A673 (cell line): ENCODE measurements around the gene DNAJB4. TPM values are rescaled to one million over a fixed set of nuclear protein-coding genes. Genes with fewer than 3 reads are reported as not detected.
"Not testable (repeated sequence)": the region's sequence is repeated elsewhere in the genome, so short reads cannot be mapped to it uniquely, and the experiment has no call there.

Experiments
- BruUV-seq: library from RNA; stranded (reverse); fragments of 400-500 nt; replicated peaks from 2 replicates; lab custom pipeline; 2021; lab: Mats Ljungman, UMichigan
- CTCF ChIA-PET: fragments of 300-600 bp; sonication (Branson Sonifier 250); formaldehyde crosslinking; loops from one replicate; lab custom pipeline; 2022; ENCODE audit warnings: antibody characterized with exemption; lab: Charles Lee
- POLR2A ChIA-PET: fragments of 300-600 bp; sonication (Branson Sonifier 250); formaldehyde crosslinking; loops from one replicate; lab custom pipeline; 2022; ENCODE audit warnings: antibody characterized with exemption; ENCODE audit not compliant: low non-redundant PET; lab: Charles Lee
- DNase-seq: peaks from one replicate; pipeline ENCODE4 v3.0.0-alpha.2; 2015; ENCODE audit warnings: low spot score
- H3K27ac ChIP-seq: fragments of 200-600 bp; sonication (generic); 2 replicates; pipeline ENCODE4 v1.5.1; 2016; ENCODE audit warnings: mixed run types, low read depth, mild to moderate bottlenecking, mixed read lengths, antibody characterized with exemption, low read length; ENCODE audit not compliant: poor library complexity, severe bottlenecking
- H3K27me3 ChIP-seq: fragments of 200-600 bp; sonication (generic); replicated peaks from 2 replicates; pipeline ENCODE4 v1.6.1; 2017; ENCODE audit warnings: mixed run types, low read depth, mild to moderate bottlenecking, mixed read lengths, antibody characterized with exemption, low read length; ENCODE audit not compliant: insufficient read depth, poor library complexity
- H3K36me3 ChIP-seq: fragments of 200-600 bp; sonication (generic); 2 replicates; pipeline ENCODE4 v1.6.1; 2016; ENCODE audit warnings: mixed run types, mild to moderate bottlenecking, mixed read lengths, antibody characterized with exemption, low read length; ENCODE audit not compliant: insufficient read depth, poor library complexity, severe bottlenecking
- H3K4me1 ChIP-seq: fragments of 200-600 bp; sonication (generic); 2 replicates; pipeline ENCODE4 v1.6.1; 2017; ENCODE audit warnings: mixed run types, mild to moderate bottlenecking, mixed read lengths, antibody characterized with exemption, low read length; ENCODE audit not compliant: insufficient read depth, poor library complexity, severe bottlenecking
- H3K4me3 ChIP-seq: fragments of 200-600 bp; sonication (generic); 2 replicates; pipeline ENCODE4 v1.5.1; 2016; ENCODE audit warnings: low read depth, mixed run types, mild to moderate bottlenecking, mixed read lengths, low read length; ENCODE audit not compliant: poor library complexity, severe bottlenecking
- H3K9me3 ChIP-seq: fragments of 200-600 bp; sonication (generic); 2 replicates; pipeline ENCODE4 v1.6.1; 2016; ENCODE audit warnings: mixed run types, low read depth, mild to moderate bottlenecking, mixed read lengths, antibody characterized with exemption, low read length; ENCODE audit not compliant: poor library complexity, severe bottlenecking
- CTCF ChIP-seq: fragments of 300-800, 200-600 bp; sonication (generic); conservative IDR thresholded peaks from 2 replicates; pipeline ENCODE4 v1.5.1; 2017; ENCODE audit warnings: low read depth, mild to moderate bottlenecking, antibody characterized with exemption, low read length, moderate library complexity, mixed read lengths
- EZH2 ChIP-seq: fragments of 200-600 bp; sonication (generic); IDR thresholded peaks from 2 replicates; pipeline ENCODE4 v1.6.1; 2017; ENCODE audit warnings: borderline replicate concordance, low read depth, mild to moderate bottlenecking, mixed read lengths, antibody characterized with exemption, low read length; ENCODE audit not compliant: poor library complexity, severe bottlenecking
- intact Hi-C: fragments of 100-400 bp; cut with micrococcal nuclease; formaldehyde crosslinking; loops from one replicate; pipeline ENCODE4 v1.10.0; 2022; ENCODE audit not compliant: unreplicated experiment
- total RNA-seq: library from RNA; stranded (reverse); gene quantifications from 2 replicates; pipeline ENCODE4 v1.2.3, GENCODE V29; 2021

Gene DNAJB4
- total RNA-seq, 1 experiment from 2014 or later, result 34.5 TPM

DNA sequence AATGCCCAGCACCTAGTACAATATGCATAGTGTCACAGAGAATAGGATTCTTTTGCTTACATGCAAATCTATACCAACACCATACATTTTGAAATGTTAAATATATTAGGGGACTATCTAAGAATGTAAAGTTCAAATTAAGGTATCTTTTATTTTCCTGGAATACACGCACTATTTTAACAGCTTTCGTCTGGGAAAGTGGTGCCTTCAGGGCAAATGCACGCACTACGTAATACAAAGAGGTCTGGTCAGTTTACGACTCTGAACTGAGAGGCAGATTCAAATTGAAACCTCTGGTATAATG lies 26.8 kb upstream of the DNAJB4 start:
- BruUV-seq, result no TSS peak
- Histone ChIP-seq H3K27me3 (no peaks in the 10 kb centered on the region), H3K36me3 (peaks cover 31% of the 10 kb centered on the region), H3K4me1 (peaks cover 35% of the 10 kb centered on the region), H3K27ac (peak overlapping the region; percentile 96), H3K9me3 (no peaks in the 10 kb centered on the region), H3K4me3 (peak overlapping the region; percentile 78)
- intact Hi-C loops, result no loop called here
- DNase-seq, result no peak
- ChIA-PET CTCF (interaction anchor here (1.4 kb wide), 1 partner anchor 26 kb away, joined by 5 read pairs; no protein-coding TSS in a partner anchor), POLR2A (no interaction called here)
- TF ChIP-seq EZH2 (no peak), CTCF (no peak)

DNA sequence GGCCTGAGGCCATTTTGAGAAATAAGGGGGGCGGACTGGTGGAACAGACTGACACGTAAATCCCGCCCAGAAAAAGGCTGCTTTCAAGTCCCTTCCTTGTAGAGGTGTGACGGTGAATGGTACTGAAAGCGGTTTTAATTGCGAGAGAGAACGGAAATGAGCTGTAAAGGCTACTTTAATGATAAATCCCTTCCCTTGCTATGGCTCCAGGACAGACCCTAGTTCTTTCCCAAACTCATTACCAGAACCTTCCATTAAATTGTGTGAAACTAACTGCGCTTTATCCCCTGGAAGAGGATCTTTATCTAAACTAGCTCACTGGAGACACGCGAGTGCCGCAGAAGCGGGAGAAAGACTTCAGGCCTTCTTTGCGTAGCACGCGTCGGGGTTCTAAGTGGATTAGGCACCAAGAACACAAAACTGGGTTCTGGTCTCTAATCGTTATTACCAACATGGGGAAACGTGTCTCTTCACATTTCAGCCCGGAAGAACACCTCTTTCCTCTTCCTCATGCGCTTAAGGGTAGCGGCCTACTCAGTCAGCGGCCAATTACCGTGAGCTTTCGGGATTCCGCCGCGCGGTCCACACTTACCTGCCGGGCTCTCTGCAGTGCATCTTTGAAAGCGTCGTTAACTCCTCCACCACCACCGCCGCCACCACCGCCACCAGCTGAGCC lies 26.3 kb upstream of the DNAJB4 start:
- H3K36me3 ChIP-seq, result peaks cover 31% of the 10 kb centered on the region
- H3K27me3 ChIP-seq, result no peaks in the 10 kb centered on the region
- no peaks in the 10 kb centered on the region for H3K9me3 ChIP-seq
- TSS peak; percentile 64 for BruUV-seq
- H3K4me1 ChIP-seq, result peaks cover 35% of the 10 kb centered on the region
- ChIA-PET POLR2A (interaction anchor here (0.5 to 1.2 kb wide), 2 partner anchors 26 to 230 kb away, joined by 8 to 16 read pairs; partner anchors contain the start of gene DNAJB4), CTCF (interaction anchor here (1.2 to 1.4 kb wide), 2 partner anchors 26 to 136 kb away, joined by 4 to 5 read pairs; no protein-coding TSS in a partner anchor)
- H3K27ac ChIP-seq, result peak overlapping the region; percentile 96
- intact Hi-C loops, result no loop called here
- TF ChIP-seq CTCF, result no peak
- DNase-seq, result peak; percentile 90
- H3K4me3 ChIP-seq, result peak overlapping the region; percentile 78

DNA sequence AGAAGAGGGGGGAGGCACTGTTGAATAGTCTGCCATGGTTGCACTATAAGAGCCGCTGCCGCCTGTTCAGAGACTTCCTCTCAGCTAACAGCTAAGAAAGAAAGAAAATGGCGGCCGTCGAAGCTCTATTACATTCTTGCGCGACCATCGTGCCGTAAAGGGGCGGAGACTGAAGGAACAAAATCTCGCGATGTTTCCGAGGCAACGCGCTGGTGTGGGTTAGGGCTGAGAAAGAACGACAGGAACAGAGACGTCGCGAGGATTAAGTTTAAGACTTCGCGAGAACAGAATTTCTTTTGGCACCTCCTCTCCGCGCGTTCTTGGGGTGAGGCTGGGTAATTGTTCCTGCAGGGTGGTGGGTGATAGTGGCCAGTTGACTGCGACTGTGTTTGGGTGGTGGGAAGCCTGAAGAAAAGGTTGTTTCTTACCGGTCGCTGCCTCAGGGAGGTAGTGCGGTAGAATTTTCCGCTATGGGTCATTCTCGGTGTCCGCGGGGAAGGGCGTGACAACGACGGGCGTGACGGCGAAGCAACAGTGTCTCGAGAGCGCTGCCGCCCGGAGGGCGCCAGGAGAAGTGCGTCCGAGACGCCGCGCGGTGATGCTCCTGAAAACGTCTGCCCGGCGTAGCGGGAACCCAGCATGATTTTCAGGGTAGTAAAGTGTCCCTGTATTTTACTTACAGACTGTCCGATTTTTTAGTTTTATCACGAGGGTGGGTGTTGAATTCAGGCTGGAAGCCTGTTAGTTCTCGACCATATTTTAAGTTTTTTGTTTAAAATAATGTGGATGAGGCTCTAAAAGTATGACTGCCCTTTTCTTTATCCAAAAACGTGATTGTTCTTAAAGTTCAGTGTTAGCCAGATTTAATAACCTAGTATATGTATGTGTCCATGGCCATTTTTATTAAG lies 25.5 kb upstream of the DNAJB4 start, which contains the start of gene FUBP1:
Gene FUBP1 (minus strand): TSS at position 104 of the 908 bp plus-strand sequence. CDS start 68 bp downstream, at position 36.
- Histone ChIP-seq H3K36me3 (peaks cover 30% of the 10 kb centered on the region), H3K4me3 (peak within 1 kb of the TSS; percentile 78), H3K27ac (peak within 1 kb of the TSS; percentile 96), H3K9me3 (no peaks in the 10 kb centered on the region), H3K4me1 (peaks cover 39% of the 10 kb centered on the region), H3K27me3 (no peaks in the 10 kb centered on the region)
- ChIA-PET CTCF (interaction anchor here (1.2 to 1.4 kb wide), 2 partner anchors 25 to 135 kb away, joined by 4 to 5 read pairs; no protein-coding TSS in a partner anchor), POLR2A (interaction anchor here (0.5 to 1.2 kb wide), 2 partner anchors 25 to 230 kb away, joined by 8 to 16 read pairs; partner anchors contain the start of gene DNAJB4)
- peak; percentile 99 for DNase-seq
- TSS peak; percentile 81 for BruUV-seq
- TF ChIP-seq CTCF (peak; percentile 78), EZH2 (no peak)
- intact Hi-C loops, result loop anchor here (1.0 kb wide), 1 partner anchor 25 kb away; the partner anchor contains the start of gene DNAJB4

GRCh38 chr1:77983352-77983996 lies 21.3 kb upstream of the DNAJB4 start:
- DNase-seq, H3K27me3 ChIP-seq, H3K36me3 ChIP-seq, H3K27ac ChIP-seq, intact Hi-C loops, POLR2A ChIA-PET, CTCF ChIA-PET, H3K9me3 ChIP-seq, BruUV-seq, H3K4me3 ChIP-seq: not testable (repeated sequence)
- H3K4me1 ChIP-seq, result peaks cover 18% of the 10 kb centered on the region
